Measurements from ENCODE around the gene GNA14. TPM values are rescaled to one million over a fixed set of nuclear protein-coding genes. Genes with fewer than 3 reads are reported as not detected.

GNA14 gene
- polyA plus RNA-seq, 3 donors = 0.04 TPM; not detected in 2

GRCh38 chr9:77604316-77604715 lies 43.8 kb downstream of the GNA14 start:
- no peaks in the 10 kb centered on the region for H4K20me1 ChIP-seq (ENCODE audit: insufficient read depth, low read length)
- H2AFZ ChIP-seq (ENCODE audit: insufficient read depth, low read depth, low read length, poor library complexity, severe bottlenecking) = no peak overlapping the region
- Mint-ChIP-seq H3K4me3 (no peak overlapping the region), H3K27me3 (ENCODE audit: low read depth in 3 of 3) (peaks cover 1 to 4% (median 3%) of the 10 kb centered on the region in 3 donors), H3K27ac (no peak overlapping the region), H3K9me3 (peaks cover 0 to 7% (median 4%) of the 10 kb centered on the region in 7 donors), H3K4me1 (no peaks in the 10 kb centered on the region), H3K36me3 (no peaks in the 10 kb centered on the region)
- intact Hi-C loops (cut with micrococcal nuclease) = no loop called here
- no peaks in the 10 kb centered on the region for H3K36me3 ChIP-seq (replicated peaks in 1 of 2; ENCODE audit: control insufficient read depth in 1 of 2, insufficient read depth in 2 of 2, low read length in 2 of 2)
- no peak overlapping the region for H3K27ac ChIP-seq (ENCODE audit: low read depth in 1 of 2, low read length in 2 of 2)
- no peaks in the 10 kb centered on the region for H3K9me3 ChIP-seq (replicated peaks in 1 of 2; ENCODE audit: control insufficient read depth in 1 of 2, insufficient read depth in 1 of 2, low read length in 2 of 2)
- TF ChIP-seq CTCF (IDR thresholded peaks at IDR 0.05) = no peak
- H3K79me2 ChIP-seq (ENCODE audit: insufficient read depth, low read length) = no peaks in the 10 kb centered on the region
- no CpG with 5 or more reads among the region's 1 CpG for WGBS (ENCODE audit: insufficient coverage)
- no peaks in the 10 kb centered on the region for H3K4me1 ChIP-seq (ENCODE audit: control insufficient read depth in 1 of 2, insufficient read depth in 2 of 2, low read length in 2 of 2)
- no peak for DNase-seq
- H3K4me3 ChIP-seq (replicated peaks in 1 of 3; ENCODE audit: low read depth in 2 of 3, low read length in 3 of 3) = no peak overlapping the region
- no peak overlapping the region for H3K9ac ChIP-seq (ENCODE audit: insufficient read depth, low read length, poor library complexity, severe bottlenecking)
- no peak overlapping the region for H3K4me2 ChIP-seq (replicated peaks; ENCODE audit: extremely low read depth, low read length, poor library complexity, severe bottlenecking)
- H3K27me3 ChIP-seq (ENCODE audit: control insufficient read depth in 2 of 2, insufficient read depth in 2 of 2, low read length in 2 of 2) = no peaks in the 10 kb centered on the region

DNA sequence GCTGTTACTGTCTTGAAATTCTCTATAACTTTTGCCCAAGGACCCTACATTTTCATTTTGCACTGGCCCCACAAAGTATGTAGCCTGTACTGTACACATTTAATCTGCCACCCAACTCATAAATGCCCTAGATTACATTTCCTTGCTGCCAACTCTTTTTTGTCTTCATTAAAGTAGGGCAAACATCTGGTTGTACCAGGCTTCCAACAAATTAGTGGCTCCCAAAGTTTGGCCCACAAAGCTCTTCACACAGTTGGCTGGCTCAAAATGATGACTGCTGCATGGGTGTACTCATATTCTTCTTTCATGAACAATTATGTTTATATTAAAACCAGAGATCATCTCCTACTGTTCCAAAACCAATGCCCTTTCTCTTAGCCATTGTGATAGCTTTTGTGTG lies 45.3 kb downstream of the GNA14 start:
- Histone ChIP-seq H3K36me3 (replicated peaks in 1 of 2; ENCODE audit: control insufficient read depth in 1 of 2, insufficient read depth in 2 of 2, low read length in 2 of 2) (no peaks in the 10 kb centered on the region), H3K9me3 (replicated peaks in 1 of 2; ENCODE audit: control insufficient read depth in 1 of 2, insufficient read depth in 1 of 2, low read length in 2 of 2) (no peaks in the 10 kb centered on the region)
- intact Hi-C loops (cut with micrococcal nuclease) = no loop called here

More for the DNA sequence above, 45.3 kb downstream of the GNA14 start:
- Histone ChIP-seq H3K4me1 (ENCODE audit: control insufficient read depth in 1 of 2, insufficient read depth in 2 of 2, low read length in 2 of 2) (no peaks in the 10 kb centered on the region), H3K4me2 (replicated peaks; ENCODE audit: extremely low read depth, low read length, poor library complexity, severe bottlenecking) (no peak overlapping the region), H3K27me3 (ENCODE audit: control insufficient read depth in 2 of 2, insufficient read depth in 2 of 2, low read length in 2 of 2) (no peaks in the 10 kb centered on the region), H3K4me3 (replicated peaks in 1 of 3; ENCODE audit: low read depth in 2 of 3, low read length in 3 of 3) (no peak overlapping the region), H4K20me1 (ENCODE audit: insufficient read depth, low read length) (no peaks in the 10 kb centered on the region), H2AFZ (ENCODE audit: insufficient read depth, low read depth, low read length, poor library complexity, severe bottlenecking) (no peak overlapping the region), H3K9ac (ENCODE audit: insufficient read depth, low read length, poor library complexity, severe bottlenecking) (no peak overlapping the region), H3K79me2 (ENCODE audit: insufficient read depth, low read length) (no peaks in the 10 kb centered on the region), H3K27ac (ENCODE audit: low read depth in 1 of 2, low read length in 2 of 2) (no peak overlapping the region)
- no peak for DNase-seq
- no peak overlapping the region for H3K27ac Mint-ChIP-seq
- no peak for TF ChIP-seq CTCF (IDR thresholded peaks at IDR 0.05)
- H3K4me3 Mint-ChIP-seq = no peak overlapping the region
- H3K36me3 Mint-ChIP-seq = no peaks in the 10 kb centered on the region
- peaks cover 0 to 4% (median 3%) of the 10 kb centered on the region in 3 donors for H3K27me3 Mint-ChIP-seq (ENCODE audit: low read depth in 3 of 3)
- H3K4me1 Mint-ChIP-seq = no peaks in the 10 kb centered on the region
- H3K9me3 Mint-ChIP-seq = peaks cover 0 to 5% (median 4%) of the 10 kb centered on the region in 7 donors
